MCF 10A (cell line): ENCODE results near the gene SH3BP2. TPM values are rescaled to one million over a fixed set of nuclear protein-coding genes. Genes with fewer than 3 reads are reported as not detected.

Experiments
- BruUV-seq: library from RNA; stranded (reverse); fragments of 400-500 nt; replicated peaks from 2 replicates; lab custom pipeline; 2021; lab: Mats Ljungman, UMichigan
- CTCF ChIA-PET: fragments of 300-600 bp; sonication (Branson Sonifier 250); formaldehyde crosslinking; extraction: SDS; loops from one replicate; lab custom pipeline; 2021; ENCODE audit warnings: antibody characterized with exemption, inconsistent platforms; lab: Yijun Ruan, JAX
- POLR2A ChIA-PET: fragments of 300-600, 350-650 bp; sonication (Branson Sonifier 250); formaldehyde crosslinking; extraction: SDS; loops from one replicate; lab custom pipeline; 2020; ENCODE audit warnings: antibody characterized with exemption, inconsistent platforms; lab: Yijun Ruan, JAX
- DNase-seq: peaks from one replicate; pipeline ENCODE4 v3.0.0-alpha.2; 2018; ENCODE audit not compliant: unreplicated experiment
- H3K27ac Mint-ChIP-seq: one replicate; pipeline ENCODE4 v1.8.0; 2022; ENCODE audit warnings: mild to moderate bottlenecking, low read depth, mixed read lengths; ENCODE audit not compliant: unreplicated experiment
- H3K27me3 Mint-ChIP-seq: one replicate; pipeline ENCODE4 v1.8.0; 2022; ENCODE audit warnings: mixed read lengths; ENCODE audit not compliant: insufficient read depth, unreplicated experiment
- H3K36me3 Mint-ChIP-seq: one replicate; pipeline ENCODE4 v1.8.0; 2022; ENCODE audit warnings: mild to moderate bottlenecking, moderate library complexity, mixed read lengths; ENCODE audit not compliant: insufficient read depth, unreplicated experiment
- H3K4me1 Mint-ChIP-seq: one replicate; pipeline ENCODE4 v1.8.0; 2022; ENCODE audit warnings: mixed read lengths; ENCODE audit not compliant: insufficient read depth, unreplicated experiment
- H3K4me3 Mint-ChIP-seq: one replicate; pipeline ENCODE4 v1.8.0; 2022; ENCODE audit warnings: mild to moderate bottlenecking, moderate library complexity, mixed read lengths; ENCODE audit not compliant: unreplicated experiment
- H3K9me3 Mint-ChIP-seq: one replicate; pipeline ENCODE4 v1.8.0; 2022; ENCODE audit warnings: mixed read lengths; ENCODE audit not compliant: unreplicated experiment
- CTCF ChIP-seq: fragments of 200-600 bp; IDR thresholded peaks from one replicate; pipeline ENCODE4 v1.8.0; 2022; ENCODE audit warnings: antibody characterized with exemption, mild to moderate bottlenecking; ENCODE audit not compliant: unreplicated experiment
- intact Hi-C: fragments of 100-400 bp; cut with micrococcal nuclease; formaldehyde crosslinking; loops from 2 replicates; pipeline ENCODE4 v1.14.1; 2022
- total RNA-seq: library from RNA; stranded (reverse); gene quantifications from 2 replicates; pipeline ENCODE4 v1.2.3, GENCODE V29; 2022

Gene SH3BP2
- total RNA-seq, 1 experiment from 2014 or later, result 57.9 TPM

- no peak for DNase-seq
- Mint-ChIP-seq H3K9me3 (no peaks in the 10 kb centered on the region), H3K27me3 (no peaks in the 10 kb centered on the region), H3K36me3 (peaks cover 56% of the 10 kb centered on the region), H3K4me1 (no peaks in the 10 kb centered on the region), H3K27ac (no peak overlapping the region), H3K4me3 (no peak overlapping the region)
- intact Hi-C loops, result no loop called here
- TF ChIP-seq CTCF, result no peak
- POLR2A ChIA-PET, result no interaction called here
- CTCF ChIA-PET, result no interaction called here
- no TSS peak for BruUV-seq
These were observed 34.4 kb downstream of the SH3BP2 start for GRCh38 chr4:2827071-2827873.

GRCh38 chr4:2827874-2828751, 35.2 kb downstream of the SH3BP2 start:
- Mint-ChIP-seq H3K9me3 (no peaks in the 10 kb centered on the region), H3K27me3 (no peaks in the 10 kb centered on the region), H3K27ac (no peak overlapping the region), H3K36me3 (peaks cover 52% of the 10 kb centered on the region), H3K4me3 (no peak overlapping the region), H3K4me1 (no peaks in the 10 kb centered on the region)
- no TSS peak for BruUV-seq
- intact Hi-C loops, result no loop called here
- TF ChIP-seq CTCF, result no peak
- ChIA-PET CTCF (no interaction called here), POLR2A (no interaction called here)
- no peak for DNase-seq

- Mint-ChIP-seq H3K4me1 (no peaks in the 10 kb centered on the region), H3K4me3 (no peak overlapping the region), H3K27me3 (no peaks in the 10 kb centered on the region), H3K36me3 (peaks cover 45% of the 10 kb centered on the region), H3K9me3 (no peaks in the 10 kb centered on the region), H3K27ac (no peak overlapping the region)
- BruUV-seq, result no TSS peak
- intact Hi-C loops, result no loop called here
- TF ChIP-seq CTCF, result no peak
- CTCF ChIA-PET, result no interaction called here
- no peak for DNase-seq
- POLR2A ChIA-PET, result no interaction called here
These were observed 35.9 kb downstream of the SH3BP2 start for GRCh38 chr4:2828758-2829181.

- Mint-ChIP-seq H3K27me3 (no peaks in the 10 kb centered on the region), H3K4me3 (no peak overlapping the region), H3K27ac (no peak overlapping the region), H3K4me1 (no peaks in the 10 kb centered on the region), H3K36me3 (peaks cover 42% of the 10 kb centered on the region), H3K9me3 (no peaks in the 10 kb centered on the region)
- TF ChIP-seq CTCF, result no peak
- CTCF ChIA-PET, result no interaction called here
- no peak for DNase-seq
- POLR2A ChIA-PET, result no interaction called here
- intact Hi-C loops, result no loop called here
- no TSS peak for BruUV-seq
These were observed 36.5 kb downstream of the SH3BP2 start for GRCh38 chr4:2829321-2829932.
